ENCODE data around the gene OSBPL2.

OSBPL2 gene

DNA sequence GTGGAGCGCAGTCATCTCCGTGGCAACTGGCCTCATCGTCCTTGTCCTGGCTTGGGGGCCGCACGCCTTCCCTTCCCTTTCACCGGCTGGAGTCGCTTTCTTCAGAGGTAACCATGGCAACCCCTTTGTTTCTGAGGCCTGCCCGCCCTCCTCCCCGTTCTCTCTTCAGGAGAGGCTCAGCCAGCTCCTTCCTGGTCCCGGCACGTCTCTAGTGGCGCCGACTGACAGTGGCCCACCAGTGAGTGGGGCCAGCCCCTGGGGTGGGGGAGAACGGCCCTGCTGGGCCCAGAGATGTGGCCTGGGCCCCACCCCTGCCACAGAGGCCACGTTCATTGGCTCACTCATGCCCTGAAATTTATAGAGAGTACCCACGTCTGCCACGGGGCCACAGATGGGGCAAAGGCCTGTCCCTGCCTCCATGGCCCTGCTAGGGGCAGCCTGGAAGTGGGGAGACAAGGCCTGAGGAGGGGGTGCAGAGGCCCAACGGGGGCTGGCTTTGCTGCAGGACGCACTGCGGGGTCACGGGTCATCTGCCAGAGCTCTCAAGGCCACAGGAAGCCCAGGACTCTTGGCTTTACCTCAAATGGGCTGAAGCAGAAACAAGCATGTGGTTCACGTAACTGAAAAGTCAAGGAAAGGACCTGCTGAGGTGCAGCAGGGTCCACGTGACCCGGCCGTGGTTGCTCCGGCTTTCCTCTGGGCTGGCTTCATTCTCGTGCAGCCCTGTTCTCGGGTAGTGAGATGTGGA, 1.4 kb upstream of the OSBPL2 start:
- DNase-seq = no peak

DNA sequence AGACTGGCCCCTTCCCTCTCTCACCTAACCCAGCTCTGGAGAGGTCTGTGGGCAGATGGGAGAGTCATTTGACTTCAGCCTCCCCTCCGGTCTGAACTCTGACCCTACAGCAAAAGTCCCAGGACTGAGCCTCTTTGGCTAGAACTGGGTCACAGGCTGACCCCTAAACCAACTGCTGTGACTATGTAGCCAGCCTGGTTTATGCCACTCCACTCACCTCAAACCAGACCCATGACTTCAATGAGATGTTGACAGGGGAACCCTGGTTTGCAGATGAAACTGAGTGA, 864 bp upstream of the OSBPL2 start:
- DNase-seq = no peak

- DNase-seq = peak; percentile 6
These were observed 402 bp downstream of the OSBPL2 start for GRCh38 chr20:62238569-62239277.

- no peak for DNase-seq
These were observed 1.1 kb downstream of the OSBPL2 start for GRCh38 chr20:62239278-62239879.

GRCh38 chr20:62240020-62240685, 1.8 kb downstream of the OSBPL2 start:
- no peak for DNase-seq

DNA sequence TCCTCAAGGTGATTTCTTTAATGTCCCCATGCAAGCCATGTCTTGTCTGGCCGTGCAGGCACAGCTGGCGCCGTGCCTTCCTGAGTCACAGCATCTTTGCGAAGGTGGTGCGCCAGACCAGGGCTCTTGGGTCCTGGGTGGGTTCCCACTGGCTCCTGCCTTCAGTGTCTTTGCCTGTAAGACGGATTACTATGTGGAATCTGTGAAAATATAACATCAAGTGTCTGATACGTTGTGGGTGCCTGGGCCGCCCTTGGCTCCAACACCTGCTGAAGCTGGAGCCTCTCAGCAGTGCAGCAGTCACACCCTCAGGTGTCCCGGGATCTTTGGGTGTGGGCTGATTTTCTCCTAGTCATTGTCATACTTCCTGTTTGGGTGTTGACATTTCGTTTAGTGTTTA, 3.2 kb downstream of the OSBPL2 start:
- no peak for DNase-seq

GRCh38 chr20:62242176-62242575, 3.9 kb downstream of the OSBPL2 start:
- DNase-seq = no peak

DNA sequence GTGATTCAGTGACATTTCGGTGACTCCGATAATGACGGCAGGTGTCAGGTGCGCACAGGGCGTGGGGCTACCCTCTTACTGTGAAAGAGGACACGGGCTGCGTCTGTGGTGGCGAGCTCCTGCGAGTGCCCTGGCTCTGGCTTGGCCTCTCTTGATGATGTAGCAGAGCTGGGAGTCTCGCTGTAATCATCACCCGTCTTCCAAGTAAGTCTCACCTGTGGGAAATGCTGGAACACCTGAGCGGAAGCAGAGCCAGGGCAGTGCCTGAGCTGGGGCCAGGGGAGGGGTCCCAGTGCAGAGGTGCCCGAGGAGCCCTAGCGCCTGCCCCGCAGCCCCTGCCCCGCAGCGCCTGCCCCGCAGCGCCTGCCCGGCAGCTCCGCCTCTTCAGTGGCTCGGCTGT, 4.8 kb downstream of the OSBPL2 start:
- no peak for DNase-seq

GRCh38 chr20:62243906-62244515, 5.7 kb downstream of the OSBPL2 start:
- no peak for DNase-seq

DNA sequence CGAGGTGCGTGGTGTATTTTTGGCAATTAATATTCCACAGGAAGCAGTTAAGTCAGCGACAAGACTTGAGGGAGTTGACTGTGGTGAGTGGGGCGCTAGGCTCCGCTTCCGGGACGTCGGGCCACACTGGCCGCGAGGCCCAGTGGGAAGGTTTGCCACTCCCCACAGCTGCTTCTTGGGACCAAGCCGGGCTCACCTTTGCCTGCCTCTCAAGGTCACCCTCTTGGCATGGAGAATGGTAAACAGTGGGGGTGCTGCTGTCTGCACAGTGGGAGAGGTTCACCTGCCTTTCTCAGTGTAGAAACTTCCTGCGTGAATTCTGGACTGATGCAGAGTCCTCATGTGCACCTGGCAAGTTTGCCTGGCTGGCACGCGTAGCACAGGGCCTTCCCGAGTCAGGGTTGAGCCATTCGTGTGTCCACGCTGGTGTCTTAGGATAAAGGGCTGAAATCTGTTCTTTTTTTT, 6.4 kb downstream of the OSBPL2 start:
- no peak for DNase-seq

DNA sequence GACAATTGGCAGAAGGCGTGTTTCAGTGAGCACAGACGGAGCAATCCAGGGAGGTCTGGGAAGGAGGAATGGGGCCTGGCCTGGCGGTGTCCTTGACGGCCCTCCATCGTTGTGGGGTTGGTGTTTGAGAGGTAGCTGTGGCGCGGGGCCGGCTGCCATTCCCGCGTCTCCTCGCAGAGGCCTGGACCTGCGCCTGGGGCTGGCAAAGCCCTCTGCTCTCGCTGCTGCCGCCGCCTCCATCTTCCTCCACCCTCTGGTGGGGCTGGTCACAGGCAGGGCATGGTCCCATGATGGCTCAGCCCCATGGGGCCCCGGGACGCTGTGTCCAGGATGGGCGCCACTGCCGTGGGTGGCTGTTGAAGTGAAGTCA, 7.6 kb downstream of the OSBPL2 start:
- DNase-seq = no peak

GRCh38 chr20:62246431-62246830, 8.1 kb downstream of the OSBPL2 start:
- DNase-seq = no peak

DNA sequence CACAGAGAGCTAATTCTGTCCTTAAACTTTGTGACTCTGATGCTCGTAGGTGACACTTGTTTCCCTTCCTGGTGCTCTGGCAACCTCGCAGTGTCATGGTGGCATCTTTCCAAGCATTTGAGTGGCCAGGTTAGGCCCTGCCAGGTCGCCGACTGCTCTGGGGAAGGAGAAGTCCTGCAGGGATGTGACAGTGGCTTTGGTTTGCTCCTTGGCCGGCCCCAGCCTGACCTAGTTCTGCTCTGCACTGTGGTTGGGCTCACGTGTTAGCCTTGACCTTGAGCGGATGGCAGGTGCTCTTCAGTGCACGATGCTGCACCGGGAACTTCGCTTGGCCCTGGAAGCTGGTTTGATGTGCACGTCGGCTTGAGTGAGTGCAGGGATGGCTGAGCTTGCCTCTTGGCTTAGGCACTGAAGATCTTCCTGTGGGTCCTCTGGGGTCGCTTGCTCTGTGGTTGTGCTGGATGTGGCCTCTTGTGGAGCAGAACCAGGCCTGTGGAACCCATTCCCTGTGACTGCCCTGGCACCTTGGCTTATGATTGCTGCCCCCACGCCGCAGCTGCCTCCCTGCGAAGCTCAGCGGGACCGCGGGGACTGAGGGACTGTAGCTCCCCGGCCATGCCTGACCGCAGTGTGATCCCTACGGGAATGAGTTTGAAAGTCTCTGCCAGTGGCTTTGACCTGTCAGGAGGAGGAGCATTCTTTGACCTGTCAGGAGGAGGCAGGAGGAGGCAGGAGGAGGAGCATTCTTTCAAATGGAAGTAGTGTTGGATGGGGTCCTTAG, 8.7 kb downstream of the OSBPL2 start:
- no peak for DNase-seq

DNA sequence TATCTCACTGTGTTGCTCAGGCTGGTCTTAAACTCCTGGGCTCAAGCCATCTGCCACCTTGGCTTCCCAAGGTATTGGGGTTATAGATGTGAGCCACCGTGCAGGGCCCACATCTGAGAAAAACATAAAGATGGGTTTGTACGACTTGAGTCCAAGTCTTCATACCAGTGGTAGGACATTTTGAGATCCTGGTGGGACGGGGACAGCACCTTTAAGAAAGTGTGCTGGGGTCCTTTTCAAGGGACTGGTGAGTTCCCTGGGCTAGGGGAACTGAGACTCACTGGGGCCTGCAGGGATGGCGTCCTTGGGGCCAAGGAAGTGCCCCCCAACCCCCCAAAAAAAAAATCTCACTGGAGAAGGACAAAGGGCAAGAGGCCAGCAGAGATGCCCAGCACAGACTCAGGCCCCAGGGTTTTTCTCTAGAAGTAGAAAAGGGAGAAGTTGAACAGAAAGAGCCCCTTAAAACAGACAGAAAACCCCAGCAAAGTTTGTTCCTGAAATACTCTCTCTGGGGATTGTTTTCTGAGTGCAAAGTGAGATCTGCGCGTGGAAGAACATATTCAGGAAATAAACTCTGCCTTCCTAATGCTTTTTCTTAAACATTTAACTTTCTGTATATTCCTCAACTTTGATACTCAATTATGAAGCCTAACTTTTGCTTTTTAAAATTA, 10.7 kb downstream of the OSBPL2 start:
- no peak for DNase-seq

DNA sequence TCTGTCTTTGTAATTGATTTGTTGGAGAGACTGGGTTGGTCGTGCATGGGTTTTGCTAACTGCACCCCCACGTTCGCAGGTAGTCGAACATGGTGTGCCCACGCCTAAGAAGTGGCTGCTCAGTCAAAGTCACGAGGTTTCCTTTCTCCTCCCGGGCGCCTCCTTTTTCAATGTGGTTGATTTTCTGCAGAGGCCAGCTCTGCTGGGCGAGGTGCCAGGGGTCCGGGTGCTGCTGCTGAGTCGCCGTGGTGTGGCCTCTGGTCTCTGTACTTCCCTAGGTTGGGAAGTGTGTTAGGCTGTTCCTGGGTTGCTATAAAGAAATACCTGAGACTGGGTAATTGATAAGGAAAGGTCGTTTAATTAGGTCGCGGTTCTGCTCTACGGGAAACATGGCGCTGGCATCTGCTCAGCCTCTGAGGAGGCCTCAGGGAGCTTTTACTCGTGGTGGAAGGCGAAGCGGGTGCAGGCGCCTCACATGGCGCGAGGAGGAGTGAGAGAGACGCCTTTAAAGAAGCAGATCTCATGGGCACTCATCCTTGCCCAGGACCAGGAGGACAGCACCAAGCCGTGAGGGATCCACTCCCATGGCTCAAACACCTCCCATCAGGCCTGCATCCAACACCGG, 14.1 kb downstream of the OSBPL2 start:
- no peak for DNase-seq

DNA sequence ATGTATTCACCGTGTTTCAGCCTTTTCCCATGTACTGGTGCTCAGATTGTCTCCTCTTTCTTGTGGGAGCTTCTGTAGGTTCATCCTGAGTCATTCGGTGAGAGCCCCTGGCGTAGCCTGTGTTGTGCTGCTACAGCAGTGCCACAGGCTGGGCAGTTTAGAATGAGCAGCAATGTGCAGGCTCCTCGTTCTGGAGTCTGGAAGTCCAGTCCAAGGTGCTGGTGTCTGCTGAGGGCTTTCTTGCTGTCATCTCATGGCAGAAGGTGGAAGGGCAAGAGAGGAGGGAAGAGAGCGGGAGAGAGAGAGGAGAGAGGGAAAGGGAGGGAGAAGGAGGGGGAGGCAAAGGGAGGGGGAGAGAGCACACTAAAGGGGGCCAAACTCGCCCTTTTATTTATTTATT, 15.1 kb downstream of the OSBPL2 start:
- no peak for DNase-seq

DNA sequence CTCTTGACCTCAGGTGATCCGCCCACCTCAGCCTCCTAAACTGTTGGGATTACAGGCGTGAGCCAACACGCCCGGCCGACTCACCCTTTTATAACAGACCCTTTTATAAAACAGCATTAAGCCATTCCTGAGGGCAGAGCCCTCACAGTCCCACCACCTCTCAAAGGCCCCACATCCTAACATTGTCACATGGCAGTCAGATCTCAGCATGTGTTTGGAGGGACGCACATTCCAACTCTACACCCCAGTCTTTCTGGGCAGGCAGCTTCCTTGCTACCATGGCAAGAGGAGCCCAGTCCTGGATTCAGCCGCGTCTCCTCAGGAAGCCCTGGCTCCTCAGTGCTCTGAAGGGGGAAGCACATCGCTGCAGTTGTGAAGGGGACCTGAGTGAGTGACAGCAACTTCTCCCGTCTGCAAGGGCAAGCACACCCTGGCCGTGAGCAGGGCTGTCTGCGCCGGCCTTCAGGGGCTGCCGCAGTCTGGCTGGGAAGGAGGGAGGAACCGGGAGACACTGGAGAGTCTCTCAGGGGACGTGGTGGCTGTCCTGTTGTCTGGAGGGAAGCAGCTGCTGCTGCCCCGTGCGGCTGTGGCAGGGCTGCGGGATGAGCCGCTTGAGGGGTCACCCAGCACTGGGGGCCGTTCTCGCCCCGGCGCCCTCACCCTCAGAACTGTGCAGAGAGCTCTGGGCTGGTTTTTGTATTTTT, 15.9 kb downstream of the OSBPL2 start:
- no peak for DNase-seq

- DNase-seq = no peak
These were observed 17.7 kb downstream of the OSBPL2 start for GRCh38 chr20:62255976-62256375.

- no peak for DNase-seq
These were observed 20.4 kb downstream of the OSBPL2 start for GRCh38 chr20:62258499-62259293.

DNA sequence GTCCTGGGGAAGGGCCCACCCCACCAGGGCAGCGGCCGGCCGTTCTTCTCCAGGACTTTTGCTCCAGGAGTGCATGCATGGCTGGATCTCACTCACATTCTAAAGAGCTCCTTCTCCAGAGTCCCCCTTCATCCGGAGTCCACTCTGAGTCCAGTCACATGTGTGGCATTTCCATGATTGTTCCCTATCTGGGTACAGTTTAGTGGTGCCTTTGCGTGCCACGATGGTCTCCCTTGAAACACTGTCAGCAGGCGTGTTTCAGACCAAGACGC, 20.9 kb downstream of the OSBPL2 start:
- no peak for DNase-seq
